Stimulated activated CD4-positive, alpha-beta T cell treated with anti-CD3 and anti-CD28 coated beads, TNF-alpha, amount 100 ng/mL, for 1 hour (primary cell): ENCODE measurements around the gene C3.

ENCODE experiments used
- DNase-seq, 3 donors: peaks; one replicate each; pipeline ENCODE4 v3.0.0-alpha.2; 2020; ENCODE audit warnings: low read depth in 3 of 3, low spot score in 1 of 3

C3 gene

DNA sequence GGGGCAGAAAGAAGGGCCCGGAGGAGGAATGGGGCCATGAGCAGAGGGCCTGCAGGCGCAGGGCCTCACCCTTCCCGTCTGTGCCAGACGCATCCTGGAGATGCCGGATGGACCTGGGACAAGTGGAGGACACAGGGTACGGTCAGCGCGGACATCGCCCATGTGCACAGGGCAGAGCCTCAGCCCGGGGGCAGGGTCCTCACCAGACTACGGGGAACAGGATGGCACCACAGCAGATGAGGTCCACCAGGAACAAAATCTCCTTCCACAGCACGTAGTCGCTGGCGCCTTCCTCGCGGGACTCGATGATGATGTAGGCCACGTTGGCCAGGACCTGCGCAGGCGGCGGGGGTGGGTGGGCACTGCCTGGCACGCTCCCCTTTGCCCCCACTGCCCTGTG, 11.4 kb upstream of the C3 start:
- DNase-seq: no peak

DNA sequence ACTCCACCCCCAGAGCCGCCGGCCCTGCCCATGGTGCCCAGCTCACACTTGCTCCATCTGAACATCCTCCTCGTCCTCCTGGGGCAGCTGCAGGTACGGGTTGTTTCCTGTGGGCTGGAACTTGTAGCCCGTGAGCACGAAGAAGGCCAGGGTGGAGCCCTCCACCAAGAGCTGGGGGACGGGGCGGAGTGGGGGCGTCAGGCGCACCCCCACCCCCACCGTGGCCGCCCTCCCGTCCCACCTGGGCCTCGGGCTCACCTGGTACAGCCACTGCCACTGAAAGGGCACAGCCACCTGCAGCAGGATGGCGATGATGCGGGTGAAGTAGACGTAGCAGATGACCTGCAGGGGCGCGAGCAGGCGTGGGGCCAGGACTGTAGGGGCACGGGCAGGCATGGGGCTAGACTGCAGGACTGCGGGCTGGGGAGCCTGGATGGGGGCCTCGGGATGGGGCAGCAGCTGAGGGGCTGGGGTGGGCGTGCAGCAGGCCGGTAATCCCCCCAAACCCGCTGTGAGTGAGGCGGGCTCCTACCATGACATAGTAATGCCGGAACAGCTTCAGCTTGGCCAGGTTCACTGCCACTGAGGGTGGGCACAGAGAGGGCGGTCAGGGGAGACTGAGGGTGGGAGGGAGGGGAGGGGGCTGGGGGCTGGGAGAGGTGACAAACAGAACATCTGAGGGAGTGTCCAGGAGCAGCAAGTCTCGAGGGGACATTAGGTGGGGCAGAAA, 10.7 kb upstream of the C3 start:
- no peak for DNase-seq

DNA sequence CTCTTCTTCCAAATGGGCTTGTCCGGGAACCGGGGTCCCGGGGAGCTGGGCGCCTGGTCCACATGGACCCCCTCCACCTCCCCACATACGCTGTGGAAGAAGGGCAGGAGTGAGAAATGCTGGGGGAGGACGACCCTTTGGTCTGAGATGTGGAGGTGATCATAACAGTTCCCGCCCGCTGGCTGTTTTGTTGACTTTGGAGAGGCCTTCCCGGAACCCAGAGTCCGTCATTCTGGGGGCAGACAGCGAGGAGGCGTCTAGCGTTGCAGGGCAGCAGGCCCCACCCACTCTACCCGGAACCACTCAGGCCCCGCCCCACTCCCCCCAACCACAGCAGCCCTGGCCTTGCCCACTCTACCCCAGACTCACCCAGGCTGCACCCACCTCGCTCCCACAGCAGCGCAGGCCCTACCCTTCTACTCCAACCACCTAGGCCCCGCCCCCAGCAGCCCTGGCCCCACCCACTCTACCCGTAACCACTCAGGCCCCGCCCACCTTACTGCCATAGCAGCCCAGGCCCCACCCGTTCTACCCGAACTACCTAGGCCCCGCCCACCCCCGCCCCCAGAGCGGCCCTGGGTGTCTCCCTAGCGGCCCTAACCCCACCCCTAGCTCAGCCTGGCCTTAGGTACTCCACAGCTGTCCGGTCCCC, 9.8 kb upstream of the C3 start:
- DNase-seq: peak in 1 of 3 donors; percentile 32

DNA sequence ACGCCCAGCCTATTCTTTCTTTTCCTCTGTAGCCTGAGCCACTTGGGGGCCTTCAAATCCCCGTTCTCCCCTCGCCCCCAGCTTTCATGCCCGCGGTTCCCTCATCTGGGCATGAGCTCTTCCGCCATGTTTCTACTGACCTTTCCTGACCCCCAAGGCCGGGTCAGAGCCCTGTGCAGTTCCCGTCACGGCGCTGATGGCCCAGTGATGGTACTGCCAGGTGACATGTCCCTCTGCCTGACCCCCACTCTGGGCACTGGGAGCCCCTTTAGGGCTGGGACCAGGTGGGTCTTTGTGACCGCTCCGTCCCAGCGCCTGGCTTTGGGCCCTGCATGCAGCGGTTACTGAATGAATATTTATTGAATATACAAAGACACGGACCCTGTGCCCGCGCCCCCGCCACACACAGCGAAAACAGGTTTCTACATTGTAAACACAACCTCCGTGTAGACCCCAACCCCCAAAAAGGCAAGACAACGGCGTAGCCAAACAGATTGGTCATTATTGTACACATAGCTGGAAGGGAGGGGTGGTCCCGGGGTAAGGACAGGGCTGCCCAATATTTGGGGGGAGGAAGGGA, 9.2 kb upstream of the C3 start:
- no peak for DNase-seq

DNA sequence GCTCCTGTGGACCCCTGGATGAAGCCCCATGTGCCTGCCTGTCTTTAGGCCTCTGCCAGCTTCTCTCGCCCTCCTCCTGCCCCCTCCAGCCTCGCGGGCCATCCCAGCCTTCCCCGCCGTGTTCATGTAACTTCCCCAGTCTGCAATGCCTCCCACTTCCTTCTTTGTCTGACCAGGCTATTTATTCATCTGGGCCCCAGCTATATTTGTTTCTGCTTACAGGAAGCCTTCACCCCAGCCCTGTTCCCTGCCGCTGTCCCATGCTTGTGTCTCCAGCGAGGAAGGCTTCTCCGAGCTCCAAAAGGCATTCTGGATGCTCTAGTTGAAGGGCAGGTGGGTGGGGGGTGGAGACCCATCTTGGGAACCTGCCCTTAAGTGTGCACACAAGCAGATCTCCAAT, 7.9 kb upstream of the C3 start:
- DNase-seq: no peak

DNA sequence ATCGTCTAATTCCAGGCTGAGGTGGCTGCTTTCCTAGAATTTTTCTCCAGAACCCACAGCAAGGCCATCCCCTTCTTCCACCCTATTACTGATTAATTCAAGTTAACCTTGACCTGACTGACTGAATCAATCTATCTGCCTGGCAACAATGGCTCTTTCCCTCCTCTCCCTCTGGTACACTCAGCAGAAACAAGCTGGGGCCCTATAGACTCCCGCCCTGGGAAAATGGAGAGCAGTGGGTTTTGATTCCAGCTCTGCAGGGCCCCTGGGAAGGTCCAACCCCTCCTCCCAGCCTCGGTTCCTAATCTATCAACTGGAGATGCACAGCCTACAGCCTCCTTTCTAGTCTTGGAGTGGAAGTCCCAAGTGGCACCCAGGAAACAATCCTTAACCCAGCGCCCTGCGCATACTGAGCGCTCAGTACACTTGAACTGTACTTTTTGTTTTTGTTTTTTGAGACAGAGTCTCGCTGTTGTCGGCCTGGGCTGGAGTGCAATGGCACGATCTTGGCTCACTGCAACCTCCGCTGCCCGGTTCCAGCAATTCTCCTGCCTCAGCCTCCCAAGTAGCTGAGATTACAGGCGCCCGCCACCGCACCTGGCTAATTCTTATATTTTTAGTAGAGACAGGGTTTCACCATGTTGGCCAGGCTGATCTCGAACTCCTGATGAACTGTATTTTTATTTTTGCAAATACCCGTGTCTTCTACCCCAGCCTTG, 5.2 kb upstream of the C3 start:
- DNase-seq: no peak

DNA sequence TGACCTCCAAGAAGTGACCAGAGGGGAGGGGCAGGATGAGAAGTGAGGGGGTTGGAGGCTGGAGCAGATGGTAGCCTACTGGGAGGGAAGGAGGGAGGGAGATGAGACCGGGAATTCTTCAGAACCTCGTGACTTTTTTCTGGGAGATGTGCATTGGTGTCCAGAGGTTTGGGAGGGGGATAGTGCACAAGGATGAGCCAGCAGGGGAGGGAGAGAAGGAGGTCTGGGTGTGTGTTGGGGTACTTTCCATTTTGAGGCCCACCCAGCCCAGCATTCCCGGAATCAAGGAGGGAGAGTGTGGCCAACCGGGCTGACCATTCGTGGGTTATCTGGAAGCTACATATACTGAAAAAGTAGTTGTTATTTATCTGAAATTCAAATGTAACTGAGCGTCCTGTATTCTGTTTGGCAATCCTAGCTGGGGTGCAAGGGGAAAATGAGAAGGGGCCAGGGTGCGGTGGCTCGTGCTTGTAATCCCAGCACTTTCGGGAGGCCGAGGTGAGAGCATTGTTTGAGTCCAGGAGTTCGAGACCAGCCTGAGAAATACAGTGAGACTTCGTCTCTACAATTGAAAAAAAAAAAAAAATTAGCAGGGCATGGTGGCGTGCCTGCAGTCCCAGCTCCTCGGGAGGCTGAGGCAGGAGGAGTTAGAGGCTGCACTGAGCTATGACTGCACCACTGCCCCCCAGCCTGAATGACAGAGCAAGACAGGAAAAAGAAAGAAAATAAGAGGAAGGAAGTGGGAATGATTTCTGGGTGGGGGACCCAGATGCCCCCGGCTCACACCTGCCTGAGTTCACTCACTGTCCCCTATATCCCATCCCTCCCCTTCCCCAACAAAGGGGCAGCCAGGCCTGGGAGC, 4.4 kb upstream of the C3 start:
- DNase-seq: no peak

DNA sequence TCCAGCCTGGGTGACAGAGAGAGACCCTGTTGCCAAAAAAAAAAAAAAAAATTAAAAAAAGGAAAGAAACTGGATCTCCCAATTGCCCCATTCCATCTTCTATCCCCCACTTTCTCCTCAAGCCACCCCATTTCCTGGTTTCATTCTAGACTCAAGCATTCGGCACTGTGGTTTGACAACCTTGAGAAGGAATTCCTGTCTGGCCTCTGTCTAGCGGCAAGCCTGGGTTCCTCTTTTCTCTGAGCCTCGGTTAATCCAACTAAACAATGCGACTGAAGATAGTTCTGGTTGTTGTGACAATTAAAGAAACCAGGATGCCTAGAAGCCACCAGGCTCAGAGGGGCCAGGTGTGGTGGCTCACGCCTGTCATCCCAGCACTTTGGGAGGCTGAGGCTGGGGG, 3.3 kb upstream of the C3 start:
- no peak for DNase-seq

DNA sequence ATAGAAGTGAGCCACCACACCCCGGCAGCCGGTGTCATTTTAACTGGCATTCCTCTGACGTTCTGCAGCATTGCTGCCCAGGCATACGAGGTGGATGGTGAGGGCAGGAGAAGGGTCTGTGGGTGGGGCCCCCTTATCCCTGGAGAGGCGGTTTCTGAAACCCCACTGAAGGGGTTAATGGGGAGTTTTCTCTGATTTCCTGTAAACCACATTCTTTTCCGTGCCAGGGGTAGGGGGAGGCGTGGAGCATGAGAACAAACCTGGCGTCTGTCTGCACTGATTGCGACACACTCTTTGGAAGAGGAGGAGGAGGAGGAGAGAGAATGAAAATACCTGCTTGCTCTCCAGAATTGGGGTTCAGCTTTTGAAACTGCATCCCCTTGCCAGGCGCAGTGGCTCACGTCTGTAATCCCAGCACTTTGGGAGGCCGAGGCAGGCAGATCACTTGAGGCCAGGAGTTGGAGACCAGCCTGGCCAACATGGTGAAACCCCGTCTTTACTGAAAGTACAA, 2.7 kb upstream of the C3 start:
- DNase-seq: no peak

DNA sequence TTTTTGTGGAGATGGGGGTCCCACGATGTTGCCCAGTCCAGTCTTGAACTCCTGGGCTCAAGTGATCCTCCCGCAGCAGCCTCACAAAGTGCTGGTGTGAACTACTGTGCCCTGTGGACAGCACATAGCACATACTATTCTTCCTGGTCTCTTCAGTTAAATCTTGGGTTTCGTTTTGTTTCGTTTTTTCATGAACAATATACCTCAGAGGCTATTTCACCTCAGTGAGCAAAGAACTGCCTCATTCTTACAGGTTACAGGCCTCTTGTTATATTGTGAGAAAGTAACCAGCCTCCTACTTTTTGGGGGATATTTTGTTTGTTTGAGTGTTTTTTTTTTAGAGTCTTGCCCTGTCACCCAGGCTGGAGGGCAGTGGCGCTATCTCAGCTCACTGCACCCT, 1.3 kb upstream of the C3 start:
- no peak for DNase-seq

DNA sequence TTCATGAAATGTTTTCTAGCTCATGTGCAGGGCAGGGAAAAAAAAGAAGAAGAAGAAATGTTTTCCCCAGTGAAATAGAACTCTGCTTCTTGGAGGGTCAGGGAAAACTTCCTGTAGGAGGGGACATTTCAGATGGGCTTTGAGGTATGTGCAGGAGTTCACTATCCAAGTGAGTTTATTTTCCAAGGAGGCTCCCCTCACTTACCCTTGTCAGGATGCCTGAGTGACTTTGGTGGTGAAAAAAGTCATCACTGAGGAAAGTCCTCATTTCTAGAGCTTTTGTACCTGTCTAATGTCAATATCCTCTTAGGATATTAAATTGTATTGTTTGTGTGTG, 656 bp upstream of the C3 start:
- DNase-seq: no peak

DNA sequence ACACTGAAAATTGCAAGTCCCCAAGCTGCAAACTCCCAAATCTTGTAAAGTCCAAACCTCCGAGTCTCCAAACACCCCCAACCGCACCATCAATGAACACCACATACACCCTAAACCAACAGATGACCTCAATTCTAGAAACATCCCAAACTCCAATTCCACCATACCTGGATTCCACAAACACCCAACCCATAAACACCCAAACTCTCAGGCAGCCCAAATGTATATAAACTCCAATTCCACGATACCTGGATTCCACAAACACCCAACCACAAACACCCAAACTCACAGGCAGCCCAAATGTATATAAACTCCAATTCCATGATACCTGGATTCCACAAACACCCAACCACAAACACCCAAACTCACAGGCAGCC, 470 bp downstream of the C3 start:
- DNase-seq: no peak

DNA sequence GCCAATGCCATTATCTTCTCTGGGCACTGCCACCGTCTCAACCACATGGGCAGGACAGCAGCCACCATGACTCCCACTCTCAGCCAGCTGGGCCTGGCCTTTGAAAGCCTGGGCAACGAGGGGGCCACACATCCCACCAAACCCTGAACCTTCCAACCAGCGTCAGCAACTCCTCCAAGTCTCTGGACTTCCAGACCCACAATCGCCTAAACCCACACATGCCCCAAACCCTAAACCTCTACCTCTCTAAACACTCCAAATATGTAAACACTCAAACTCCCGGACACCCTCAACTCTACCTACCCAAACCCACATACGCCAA, 949 bp downstream of the C3 start:
- no peak for DNase-seq

DNA sequence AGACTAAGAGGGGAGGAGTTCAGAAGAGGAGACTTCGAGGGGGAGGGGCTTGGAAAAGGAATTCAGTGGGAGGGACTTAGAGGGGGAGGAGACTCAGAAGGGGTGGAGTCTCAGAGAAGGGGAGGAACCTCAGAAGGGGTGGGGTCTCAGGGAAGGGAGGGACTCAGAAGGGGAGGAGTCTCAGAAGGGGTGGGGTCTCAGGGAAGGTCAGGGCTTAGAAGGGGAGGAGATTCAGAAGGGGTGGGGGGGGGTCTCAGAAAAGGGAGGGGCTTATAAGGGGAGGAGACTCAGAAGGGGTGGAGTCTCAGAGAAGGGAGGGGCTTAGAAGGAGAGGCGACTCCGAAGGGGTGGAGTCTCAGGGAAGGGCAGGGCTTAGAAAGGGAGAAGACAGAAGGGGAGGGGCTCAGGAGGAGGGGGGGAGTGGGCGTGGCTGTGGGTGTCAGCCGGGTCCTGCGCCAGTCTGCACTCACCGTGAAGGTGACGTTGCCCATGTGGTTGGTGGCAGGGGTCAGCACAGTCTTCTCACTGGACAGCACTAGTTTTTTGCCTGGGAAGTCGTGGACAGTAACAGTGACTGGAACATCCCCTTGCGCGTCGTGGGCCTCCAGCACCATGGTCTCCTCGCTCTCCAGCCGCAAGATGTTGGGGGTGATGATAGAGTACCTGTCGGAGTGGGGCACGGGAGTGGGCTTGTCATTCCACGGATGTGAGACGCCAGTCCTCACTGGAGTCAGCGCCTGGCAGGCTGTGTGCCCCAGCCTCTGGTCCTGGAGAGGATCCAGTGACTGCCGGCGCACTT, 1.5 kb downstream of the C3 start:
- no peak for DNase-seq

DNA sequence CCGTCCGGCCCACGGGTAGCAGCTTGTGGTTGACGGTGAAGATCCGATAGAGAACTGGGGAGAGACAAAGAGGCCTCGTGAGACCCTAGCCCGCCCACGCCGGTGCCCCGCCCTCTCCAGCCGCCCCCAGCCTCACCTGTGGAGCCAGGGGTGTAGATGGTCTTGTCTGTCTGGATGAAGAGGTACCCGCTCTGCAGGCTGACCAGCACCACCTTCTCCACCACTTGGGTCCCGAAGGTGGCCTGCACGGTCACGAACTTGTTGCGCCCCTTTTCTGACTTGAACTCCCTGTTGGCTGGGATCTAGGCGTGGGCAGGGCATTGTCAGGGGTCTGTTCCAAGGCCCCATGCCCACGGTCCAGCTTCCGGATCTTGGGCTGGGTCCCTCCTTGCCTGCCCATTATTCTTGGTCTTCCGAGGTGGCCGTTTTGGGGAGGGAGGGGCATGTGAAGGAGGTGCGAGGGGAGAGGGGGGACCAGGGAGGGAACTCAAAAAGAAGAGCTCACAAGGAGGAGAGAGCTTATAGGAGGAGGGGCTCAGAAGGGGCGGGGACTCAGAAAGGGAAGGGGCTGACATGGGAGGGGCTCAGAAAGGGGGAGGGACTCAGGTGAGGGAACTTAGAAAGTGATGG, 2.2 kb downstream of the C3 start:
- DNase-seq: no peak

DNA sequence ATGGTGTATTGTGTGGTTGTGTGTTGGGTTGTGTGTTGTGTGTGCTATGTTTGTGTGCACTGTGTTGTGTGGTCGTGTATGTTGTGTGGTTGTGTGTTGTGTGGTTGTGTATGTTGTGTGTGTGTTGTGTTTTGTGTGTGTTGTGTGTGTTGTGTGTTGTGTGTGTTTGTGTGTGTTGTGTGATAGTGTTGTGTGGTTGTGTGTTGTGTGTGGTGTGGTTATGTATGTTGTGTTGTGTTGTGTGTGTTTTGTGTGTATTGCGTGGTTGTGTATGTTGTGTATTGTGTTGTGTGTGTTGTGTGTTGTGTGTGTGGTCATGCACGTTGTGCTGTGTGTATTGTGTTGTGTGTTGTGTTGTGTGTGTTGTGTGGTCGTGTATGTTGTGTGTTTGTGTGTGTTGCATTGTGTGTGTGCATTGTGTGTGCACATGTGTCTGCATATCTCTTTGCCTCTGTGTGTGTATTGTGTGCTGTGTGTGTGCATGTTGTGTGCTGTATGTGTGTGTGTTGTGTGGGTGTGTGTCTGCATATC, 2.9 kb downstream of the C3 start:
- no peak for DNase-seq

DNA sequence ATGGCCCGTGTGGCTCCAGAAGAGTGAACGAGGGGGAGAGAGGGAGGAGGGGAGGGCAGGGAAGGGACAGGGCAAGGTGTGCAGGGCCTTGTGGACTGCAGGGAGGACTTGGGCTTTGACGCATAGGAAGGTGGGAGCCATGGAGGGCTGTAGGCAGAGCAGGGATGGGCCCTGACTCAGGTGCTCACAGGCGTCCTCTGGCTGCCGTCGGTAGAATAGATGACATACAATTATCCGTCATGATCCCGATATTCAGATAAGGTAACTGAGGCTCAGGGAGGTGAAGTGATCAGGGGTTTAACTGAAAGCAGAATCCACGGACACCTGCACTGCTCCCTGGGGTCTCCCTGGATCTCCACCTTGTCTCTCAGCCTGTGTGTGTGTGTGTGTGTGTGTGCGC, 3.4 kb downstream of the C3 start:
- DNase-seq: no peak

DNA sequence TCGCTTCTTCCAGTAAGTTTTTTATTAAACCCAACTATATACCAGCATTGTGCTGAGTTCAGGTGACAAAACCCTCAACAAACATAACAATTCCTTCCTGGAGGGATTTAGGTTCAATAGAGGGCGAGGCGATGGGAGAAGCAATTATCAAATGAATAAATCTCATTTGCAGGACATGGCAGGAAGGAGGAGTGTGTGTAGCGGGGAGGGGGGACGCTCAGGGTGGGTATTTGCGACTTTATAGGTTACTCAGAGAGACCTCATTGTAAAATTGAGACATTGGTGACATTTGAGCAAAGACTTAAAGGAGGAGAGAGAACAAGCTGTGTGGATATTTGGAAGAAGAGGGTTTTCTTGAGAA, 3.9 kb downstream of the C3 start:
- no peak for DNase-seq

DNA sequence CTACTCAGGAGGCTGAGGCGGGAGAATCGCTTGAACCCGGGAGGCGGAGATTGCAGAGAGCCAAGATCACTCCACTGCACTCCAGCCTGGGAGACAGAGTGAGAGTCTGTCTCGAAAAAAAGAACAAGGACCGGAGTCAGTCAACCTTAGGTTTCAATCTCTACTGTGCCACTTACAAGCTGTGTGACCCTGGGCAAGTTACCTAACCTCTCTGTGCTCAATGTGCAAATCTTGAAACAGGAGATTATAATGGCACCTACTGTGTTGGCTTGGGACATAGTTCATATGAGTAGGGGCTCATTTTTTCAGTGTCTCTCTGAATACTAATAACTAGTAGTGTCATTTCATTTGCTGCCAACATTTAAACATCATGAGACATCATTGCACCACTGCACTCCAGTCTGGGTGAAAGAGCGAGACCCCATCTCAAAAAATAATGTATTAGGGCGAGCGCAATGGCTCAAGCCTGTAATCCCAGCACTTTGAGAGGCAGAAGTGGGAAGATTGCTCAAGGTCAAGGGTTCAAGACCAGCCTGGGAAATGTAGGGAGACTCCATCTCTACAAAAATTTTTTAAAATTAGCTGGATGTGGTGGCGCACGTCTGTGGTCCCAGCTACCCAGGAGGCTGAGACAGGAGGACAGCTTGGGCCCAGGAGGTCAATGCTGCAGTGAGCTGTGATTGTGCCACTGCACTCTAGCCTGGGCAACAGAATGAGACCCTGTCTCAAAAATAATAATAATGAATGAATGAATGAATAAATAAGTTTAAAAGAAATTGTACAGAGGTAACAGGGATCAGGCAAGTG, 5.5 kb downstream of the C3 start:
- no peak for DNase-seq
